Naive thymus-derived CD4-positive, alpha-beta T cell (primary cell): ENCODE results near the gene GATA2. TPM values are rescaled to one million over a fixed set of nuclear protein-coding genes. Genes with fewer than 3 reads are reported as not detected.

Experiments
- polyA plus RNA-seq, 2 donors: library from polyadenylated mRNA; unstranded; fragments of 300-500 nt; fragmentation: Illumina TruSeq; gene quantifications; one replicate each; pipeline ENCODE4 v1.2.3, GENCODE V29; 2021
- total RNA-seq, 6 experiments: library from RNA in 5 of 6; stranded (reverse) in 5 of 6; gene quantifications; 1 replicate in 5 of 6; 2 replicates in 1 of 6; pipeline ENCODE4 v1.2.3 and lab custom pipeline; 2021 to 2026

The GATA2 gene
- total and polyA plus RNA-seq, 7 experiments from 2014 or later: 0.30 to 70.9 (median 14.0) TPM; not detected in 4

Other genes starting within 250 kb of the GATA2 start
- gene DNAJB8, start 26.3 kb downstream of the GATA2 start, total RNA-seq: not detected
- not detected for gene DNAJB8, start 26.3 kb downstream of the GATA2 start, polyA plus RNA-seq
- 100 to 1,000 TPM in 2 of 5 experiments, 10 to 100 TPM in 3; 76.7 to 203 (median 88.5) TPM for gene RPN1, start 157.6 kb upstream of the GATA2 start, total RNA-seq
- 100 to 1,000 TPM; 180 to 190 TPM for gene RPN1, start 157.6 kb upstream of the GATA2 start, polyA plus RNA-seq
- 100 to 1,000 TPM; 124 to 249 (median 172) TPM for gene RAB7A, start 233.0 kb upstream of the GATA2 start, total RNA-seq
- 100 to 1,000 TPM; 176 to 190 TPM for gene RAB7A, start 233.0 kb upstream of the GATA2 start, polyA plus RNA-seq